H1 (cell line): Measurements from ENCODE around the gene LAMC1. TPM values are rescaled to one million over a fixed set of nuclear protein-coding genes. Genes with fewer than 3 reads are reported as not detected.

Experiments used
- CTCF ChIA-PET: fragments of 300-600 bp; sonication (Branson Sonifier 250); formaldehyde crosslinking; loops from one replicate; lab custom pipeline; 2021; ENCODE audit not compliant: partially characterized antibody; lab: Charles Lee
- POLR2A ChIA-PET: fragments of 300-600 bp; sonication (Branson Sonifier 250); formaldehyde crosslinking; loops from one replicate; lab custom pipeline; 2021; ENCODE audit warnings: inconsistent platforms; ENCODE audit not compliant: partially characterized antibody; lab: Charles Lee
- DNase-seq, 2 experiments: peaks; one replicate each; pipeline versions ENCODE4 v3.0.0 to v3.0.0-alpha.2; 2010 to 2022; ENCODE audit warnings: low spot score in 2 of 2, low read depth in 1 of 2, mixed read lengths in 1 of 2
- FAIRE-seq: peaks from 2 replicates; lab custom pipeline; 2011; peaks lifted over from hg19 to GRCh38; lab: Jason Lieb, UNC
- H2AFZ ChIP-seq: 2 replicates; pipeline ENCODE4 v1.8.1; 2012; ENCODE audit warnings: low read length, inconsistent platforms
- H2AK5ac ChIP-seq: 2 replicates; pipeline ENCODE4 v1.6.1; 2013; ENCODE audit warnings: low read depth, low read length
- H2BK120ac ChIP-seq: replicated peaks from 2 replicates; pipeline ENCODE3; 2013; ENCODE audit warnings: low read depth, low read length, inconsistent platforms
- H2BK12ac ChIP-seq: 2 replicates; pipeline ENCODE4 v1.6.1; 2013; ENCODE audit warnings: low read depth, low read length
- H2BK15ac ChIP-seq: 2 replicates; pipeline ENCODE4 v1.6.1; 2013; ENCODE audit warnings: low read length
- H2BK20ac ChIP-seq: 2 replicates; pipeline ENCODE4 v1.6.1; 2013; ENCODE audit warnings: low read length
- H2BK5ac ChIP-seq: 2 replicates; pipeline ENCODE4 v1.6.1; 2013; ENCODE audit warnings: low read depth, low read length
- H3K14ac ChIP-seq: 2 replicates; pipeline ENCODE4 v1.6.1; 2013; ENCODE audit warnings: inconsistent platforms; ENCODE audit not compliant: insufficient read length
- H3K18ac ChIP-seq: 2 replicates; pipeline ENCODE4 v1.6.1; 2013; ENCODE audit warnings: low read length; ENCODE audit errors: extremely low read depth
- H3K23ac ChIP-seq: 2 replicates; pipeline ENCODE4 v1.6.1; 2013; ENCODE audit warnings: inconsistent platforms; ENCODE audit not compliant: insufficient read length
- H3K23me2 ChIP-seq: 2 replicates; pipeline ENCODE4 v1.6.1; 2013; ENCODE audit warnings: low read depth, low read length
- H3K27ac ChIP-seq: 2 replicates; pipeline ENCODE4 v1.6.1; 2011; ENCODE audit warnings: low read depth, low read length, inconsistent platforms
- H3K27me3 ChIP-seq, 4 experiments: replicated peaks in 1 of 4; 1 replicate in 1 of 4; 2 replicates in 3 of 4; pipeline versions ENCODE4 v1.6.1 to v1.8.1; 2011 to 2013; ENCODE audit warnings: low read length in 3 of 4, mild to moderate bottlenecking in 3 of 4, inconsistent platforms in 2 of 4, mixed read lengths in 2 of 4, moderate library complexity in 1 of 4; ENCODE audit not compliant: control insufficient read depth in 3 of 4, insufficient read depth in 3 of 4; ENCODE audit errors: extremely low read depth in 1 of 4
- H3K36me3 ChIP-seq, 4 experiments: 2 replicates each; pipeline versions ENCODE4 v1.6.1 to v1.8.1; 2011 to 2013; ENCODE audit warnings: mild to moderate bottlenecking in 4 of 4, low read length in 3 of 4, moderate library complexity in 2 of 4, control low read depth in 1 of 4, inconsistent platforms in 1 of 4; ENCODE audit not compliant: insufficient read depth in 4 of 4, control insufficient read depth in 2 of 4
- H3K4ac ChIP-seq: replicated peaks from 2 replicates; pipeline ENCODE3; 2013; ENCODE audit warnings: low read length, low read depth, mixed read lengths, inconsistent platforms; ENCODE audit not compliant: insufficient read length
- H3K4me1 ChIP-seq, 4 experiments: replicated peaks in 1 of 4; 1 replicate in 1 of 4; 2 replicates in 3 of 4; pipeline versions ENCODE4 v1.6.1 to v1.8.1; 2011 to 2013; ENCODE audit warnings: low read length in 3 of 4, inconsistent platforms in 2 of 4, mixed read lengths in 1 of 4; ENCODE audit not compliant: insufficient read depth in 4 of 4, control insufficient read depth in 3 of 4
- H3K4me2 ChIP-seq, 2 experiments: 2 replicates each; pipeline versions ENCODE4 v1.6.1 to v1.8.1; 2011 to 2013; ENCODE audit warnings: low read depth in 2 of 2, low read length in 2 of 2, control low read depth in 1 of 2, inconsistent platforms in 1 of 2, mild to moderate bottlenecking in 1 of 2; ENCODE audit not compliant: insufficient read depth in 1 of 2
- H3K4me3 ChIP-seq, 4 experiments: fragments of 200-600, 300-600 bp in 1 of 4; sonication (generic), shearing (Covaris generic), sonication (Bioruptor Twin) in 1 of 4; 2 replicates each; pipeline versions ENCODE4 v1.5.1 to v1.8.1; 2011 to 2016; ENCODE audit warnings: low read length in 4 of 4, low read depth in 3 of 4, control low read depth in 2 of 4, inconsistent platforms in 2 of 4, mild to moderate bottlenecking in 2 of 4, mixed read lengths in 1 of 4, moderate library complexity in 1 of 4; ENCODE audit not compliant: insufficient read depth in 2 of 4; ENCODE audit errors: extremely low read depth in 1 of 4
- H3K56ac ChIP-seq: replicated peaks from 2 replicates; pipeline ENCODE3; 2013; ENCODE audit warnings: low read depth, mild to moderate bottlenecking, mixed read lengths, low read length, inconsistent platforms; ENCODE audit not compliant: insufficient read length
- H3K79me1 ChIP-seq: 2 replicates; pipeline ENCODE4 v1.6.1; 2013; ENCODE audit warnings: low read depth, low read length, control low read depth
- H3K79me2 ChIP-seq, 2 experiments: 2 replicates each; pipeline versions ENCODE4 v1.6.1 to v1.8.1; 2012 to 2013; ENCODE audit warnings: low read length in 2 of 2, mild to moderate bottlenecking in 2 of 2, inconsistent platforms in 1 of 2; ENCODE audit not compliant: insufficient read depth in 2 of 2, control insufficient read depth in 1 of 2
- H3K9ac ChIP-seq, 4 experiments: replicated peaks in 1 of 4; 1 replicate in 1 of 4; 2 replicates in 3 of 4; pipeline versions ENCODE4 v1.6.1 to v1.8.1; 2011 to 2013; ENCODE audit warnings: low read depth in 3 of 4, low read length in 3 of 4, control low read depth in 2 of 4, mild to moderate bottlenecking in 2 of 4, moderate library complexity in 2 of 4, inconsistent platforms in 1 of 4; ENCODE audit errors: extremely low read depth in 1 of 4
- H3K9me3 ChIP-seq, 2 experiments: 2 replicates each; pipeline versions ENCODE4 v1.6.1 to v1.8.1; 2012 to 2013; ENCODE audit warnings: mild to moderate bottlenecking in 2 of 2, moderate library complexity in 2 of 2, control low read depth in 1 of 2, inconsistent platforms in 1 of 2, low read depth in 1 of 2, low read length in 1 of 2, mixed read lengths in 1 of 2; ENCODE audit not compliant: insufficient read depth in 2 of 2
- H4K20me1 ChIP-seq, 2 experiments: replicated peaks in 1 of 2; 2 replicates each; pipeline versions ENCODE3 to v1.8.1; 2011 to 2013; ENCODE audit warnings: inconsistent platforms in 2 of 2, low read length in 2 of 2, mild to moderate bottlenecking in 1 of 2; ENCODE audit not compliant: insufficient read depth in 2 of 2, control insufficient read depth in 1 of 2
- H4K5ac ChIP-seq: 2 replicates; pipeline ENCODE4 v1.6.1; 2013; ENCODE audit warnings: low read length, low read depth, mixed read lengths, inconsistent platforms; ENCODE audit not compliant: insufficient read length
- H4K8ac ChIP-seq: 2 replicates; pipeline ENCODE4 v1.8.0; 2013; ENCODE audit warnings: mild to moderate bottlenecking, moderate library complexity, low read length, inconsistent platforms; ENCODE audit not compliant: insufficient read depth; ENCODE audit errors: extremely low read depth
- H4K91ac ChIP-seq: replicated peaks from 2 replicates; pipeline ENCODE3; 2013; ENCODE audit warnings: low read length, mixed read lengths, inconsistent platforms; ENCODE audit not compliant: insufficient read length
- BCL11A ChIP-seq, 2 experiments: IDR thresholded peaks; one replicate each; pipeline ENCODE4 v1.6.1; 2011; ENCODE audit warnings: low read depth in 2 of 2, low read length in 2 of 2, mild to moderate bottlenecking in 2 of 2
- EGR1 ChIP-seq: IDR thresholded peaks from 2 replicates; pipeline ENCODE4 v1.6.1; 2011; ENCODE audit warnings: low read depth, low read length, borderline replicate concordance
- HDAC2 ChIP-seq, 2 experiments: fragments of 300-600 bp in 1 of 2; sonication (generic) in 1 of 2; IDR thresholded peaks; 2 replicates each; pipeline ENCODE4 v1.6.1; 2011 to 2012; ENCODE audit warnings: low read depth in 2 of 2, low read length in 2 of 2, mild to moderate bottlenecking in 2 of 2, moderate library complexity in 2 of 2, borderline replicate concordance in 1 of 2, inconsistent platforms in 1 of 2
- KDM1A ChIP-seq: fragments of 200-600, 300-600 bp; sonication (generic); IDR thresholded peaks from 2 replicates; pipeline ENCODE4 v1.7.1; 2016; ENCODE audit warnings: mild to moderate bottlenecking, low read length, borderline replicate concordance
- KDM5A ChIP-seq: fragments of 200-600 bp; IDR thresholded peaks from 2 replicates; pipeline ENCODE4 v1.7.1; 2012; ENCODE audit warnings: mild to moderate bottlenecking, low read length, inconsistent platforms, mixed read lengths
- RAD21 ChIP-seq, 2 experiments: IDR thresholded peaks in 1 of 2; conservative IDR thresholded peaks in 1 of 2; 2 replicates each; pipeline ENCODE4 v1.6.1; 2011; ENCODE audit warnings: low read depth in 2 of 2, low read length in 2 of 2, improper control_type of control experiment in 1 of 2, inconsistent platforms in 1 of 2, mild to moderate bottlenecking in 1 of 2, moderate library complexity in 1 of 2
- SIX5 ChIP-seq: IDR thresholded peaks from 2 replicates; pipeline ENCODE4 v1.6.1; 2011; ENCODE audit warnings: mild to moderate bottlenecking, low read depth, low read length
- SP1 ChIP-seq: IDR thresholded peaks from 2 replicates; pipeline ENCODE4 v1.6.1; 2011; ENCODE audit warnings: low read depth, low read length
- SP4 ChIP-seq: IDR thresholded peaks from 2 replicates; pipeline ENCODE4 v1.6.1; 2012; ENCODE audit warnings: low read length, inconsistent platforms
- YY1 ChIP-seq: IDR thresholded peaks from 2 replicates; pipeline ENCODE4 v1.6.1; 2011; ENCODE audit warnings: low read depth, mild to moderate bottlenecking, low read length
- WGBS, 2 experiments: shearing (Covaris generic) in 1 of 2; methylation state at CpG; one replicate each; pipeline versions ENCODE4 v1.1.6 to v1.1.7; 2013 to 2015; ENCODE audit warnings: low lambda C conversion rate in 2 of 2, mixed read lengths in 2 of 2, inconsistent platforms in 1 of 2, low coverage in 1 of 2, missing lambda C conversion rate in 1 of 2; ENCODE audit not compliant: insufficient replicate concordance in 2 of 2, insufficient coverage in 1 of 2, insufficient read length in 1 of 2; ENCODE audit errors: extremely low coverage in 1 of 2, missing lambda C conversion rate in 1 of 2; 5-methylcytosine and 5-hydroxymethylcytosine counted together
- polyA plus RNA-seq, 7 experiments: library from polyadenylated mRNA; depleted of rRNA in 3 of 7; stranded (reverse) in 5 of 7; unstranded in 2 of 7; fragments of >200 nt in 5 of 7; fragments of 200-250 nt in 2 of 7; gene quantifications; 1 replicate in 5 of 7; 2 replicates in 1 of 7; 4 replicates in 1 of 7; pipeline versions ENCODE4 v1.2.1 to v1.2.3, GENCODE V29; 2011 to 2013; ENCODE audit warnings: missing spikeins in 2 of 7, mixed read lengths in 2 of 7
- total RNA-seq: library from RNA; stranded (reverse); fragmentation: NEBNext Ultra II Directional; extraction: Animal tissue kit (Norgen Biotek cat#: 25700); gene quantifications from 2 replicates; pipeline ENCODE4 v1.2.1, GENCODE V29; 2021
- TF ChIP-seq, protein P1 (sequence below): IDR thresholded peaks from 2 replicates; pipeline ENCODE4 v1.6.1; 2012; ENCODE audit warnings: inconsistent platforms
- TF ChIP-seq, protein P2 (sequence below): IDR thresholded peaks from 2 replicates; pipeline ENCODE4 v1.6.1; 2011; ENCODE audit warnings: low read depth, mild to moderate bottlenecking, low read length; ENCODE audit not compliant: insufficient read depth

LAMC1 gene
- total and polyA plus RNA-seq, 2 of the 8 experiments (the other 6 are each of a cell fraction or from before 2014, with no cell fraction given), result 47.6 to 90.3 TPM

DNA sequence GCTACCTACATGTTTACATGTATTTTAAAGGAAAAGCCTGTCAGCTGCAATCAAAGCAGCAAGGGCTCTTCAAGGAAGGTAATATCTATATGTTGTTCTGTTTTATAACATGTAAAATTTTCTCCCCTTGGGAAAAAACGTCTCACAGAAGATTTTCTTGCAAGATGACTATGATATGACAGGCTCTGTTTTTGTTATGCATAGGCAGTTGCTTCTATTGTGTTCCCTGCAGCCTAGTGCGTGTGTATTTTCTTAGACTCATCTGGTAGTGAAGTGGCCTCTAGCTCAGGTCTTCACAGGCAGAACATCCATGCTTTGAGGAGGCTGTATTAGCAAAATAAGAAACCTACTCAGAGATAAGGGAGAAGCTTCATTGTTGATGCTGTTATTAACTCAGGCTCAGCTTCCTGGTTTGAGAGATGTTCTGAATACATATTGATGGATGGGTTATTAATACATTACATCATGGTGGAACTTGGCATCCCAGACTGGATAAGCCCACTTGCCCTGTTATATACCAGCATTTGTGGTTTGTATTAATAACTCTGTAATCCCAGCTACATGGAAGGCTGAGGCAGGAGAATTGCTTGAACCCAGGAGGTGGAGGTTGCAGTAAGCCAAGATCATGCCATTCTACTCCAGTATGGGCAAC lies 35.8 kb downstream of the LAMC1 start:
- Histone ChIP-seq H3K18ac (no peak overlapping the region), H2BK15ac (no peak overlapping the region), H3K27ac (no peak overlapping the region), H2BK12ac (no peak overlapping the region), H3K4me2 (no peak overlapping the region), H3K79me1 (no peaks in the 10 kb centered on the region), H3K14ac (no peak overlapping the region), H2BK20ac (no peak overlapping the region), H3K9me3 (no peaks in the 10 kb centered on the region), H4K5ac (no peak overlapping the region), H2BK5ac (no peak overlapping the region), H3K4me1 (no peaks in the 10 kb centered on the region; a peak in 2 of 7 replicates), H3K23me2 (no peaks in the 10 kb centered on the region), H3K79me2 (peaks cover 0 to 42% of the 10 kb centered on the region in 2 experiments; a peak in 2 of 4 replicates), H4K8ac (no peak overlapping the region), H4K20me1 (no peaks in the 10 kb centered on the region), H3K36me3 (no peaks in the 10 kb centered on the region), H2AFZ (no peak overlapping the region), H2BK120ac (no peak overlapping the region), H3K4me3 (no peak overlapping the region), H3K4ac (no peak overlapping the region), H3K9ac (no peak overlapping the region), H3K27me3 (no peaks in the 10 kb centered on the region), H3K56ac (no peak overlapping the region), H4K91ac (no peak overlapping the region), H2AK5ac (no peak overlapping the region), H3K23ac (no peak overlapping the region)
- 75% methylated on average over 2 of the region's 2 CpGs; no CpG with 5 or more reads in 1 of the 2 experiments for WGBS, 2 experiments
- DNase-seq (no peak), FAIRE-seq (no peak)
- ChIA-PET CTCF (interaction anchor here (0.8 kb wide), 1 partner anchor 14 kb away, joined by 3 read pairs; no protein-coding TSS in a partner anchor), POLR2A (interaction anchor here (1.3 kb wide), 1 partner anchor 11 kb away, joined by 3 read pairs; no protein-coding TSS in a partner anchor)
- TF ChIP-seq RAD21 (IDR thresholded peaks at IDR 0.05 in 1 of 2, conservative IDR thresholded peaks at IDR 0.05 in 1 of 2; ENCODE audit: low read depth in 2 of 2, low read length in 2 of 2), result no peak
- TF ChIP-seq, protein P1, sequence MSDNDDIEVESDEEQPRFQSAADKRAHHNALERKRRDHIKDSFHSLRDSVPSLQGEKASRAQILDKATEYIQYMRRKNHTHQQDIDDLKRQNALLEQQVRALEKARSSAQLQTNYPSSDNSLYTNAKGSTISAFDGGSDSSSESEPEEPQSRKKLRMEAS, result no peak
- no peak for TF ChIP-seq YY1
- no peak for TF ChIP-seq KDM5A
- TF ChIP-seq EGR1, result no peak
- TF ChIP-seq SIX5, result no peak
- no peak for TF ChIP-seq SP1
- TF ChIP-seq KDM1A, result no peak
- TF ChIP-seq BCL11A (IDR thresholded peaks at IDR 0.05; ENCODE audit: low read depth in 2 of 2, low read length in 2 of 2), result no peak
- TF ChIP-seq SP4, result no peak
- TF ChIP-seq, protein P2, sequence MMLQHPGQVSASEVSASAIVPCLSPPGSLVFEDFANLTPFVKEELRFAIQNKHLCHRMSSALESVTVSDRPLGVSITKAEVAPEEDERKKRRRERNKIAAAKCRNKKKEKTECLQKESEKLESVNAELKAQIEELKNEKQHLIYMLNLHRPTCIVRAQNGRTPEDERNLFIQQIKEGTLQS, result no peak
- TF ChIP-seq HDAC2 (IDR thresholded peaks at IDR 0.05; ENCODE audit: borderline replicate concordance in 1 of 2, low read depth in 2 of 2, low read length in 2 of 2), result no peak
